ENCODE measurements around the gene ACSL6.

Gene ACSL6

DNA sequence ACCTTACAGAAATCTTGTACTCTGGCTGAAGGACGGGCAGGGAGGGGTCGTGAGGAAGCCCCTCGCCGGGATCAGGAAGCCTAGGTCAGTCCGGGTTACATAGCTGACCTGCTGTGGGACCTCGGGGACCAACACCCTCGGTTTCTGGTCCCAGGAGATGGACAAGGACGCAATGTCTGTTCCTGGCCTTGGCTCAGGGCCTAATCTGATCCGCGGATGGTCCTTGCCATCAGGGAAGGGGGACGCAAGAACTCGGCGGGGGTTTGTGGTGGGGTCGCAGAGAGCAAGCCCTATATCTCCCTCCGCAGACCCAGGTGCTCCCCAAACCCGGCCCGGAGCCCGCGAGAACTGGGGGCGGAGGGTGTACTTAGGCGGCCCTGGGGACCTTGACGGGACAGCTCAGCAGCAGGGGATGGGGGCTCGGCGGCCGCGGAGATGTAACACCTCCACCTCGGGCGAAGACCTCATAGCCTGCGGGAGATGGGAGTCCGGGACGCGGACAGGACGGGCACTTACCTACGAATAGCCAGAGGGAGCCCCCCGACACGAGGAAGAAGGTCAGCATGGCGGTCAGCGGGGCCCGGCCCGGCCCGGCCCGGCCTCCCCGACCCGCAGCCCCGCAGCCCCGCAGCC lies 353 bp downstream of the ACSL6 start:
- peaks cover 10% of the 10 kb centered on the region for H3K9me3 ChIP-seq (ENCODE audit: control insufficient read depth, low read length)
- peaks cover 52% of the 10 kb centered on the region for H3K27me3 ChIP-seq (replicated peaks; ENCODE audit: control insufficient read depth, insufficient read depth, low read length)
- no peaks in the 10 kb centered on the region for H3K36me3 ChIP-seq (ENCODE audit: control insufficient read depth, insufficient read depth, low read length, severe bottlenecking)
- H3K4me1 ChIP-seq (ENCODE audit: control insufficient read depth, insufficient read depth, low read length), result no peaks in the 10 kb centered on the region
- no peak overlapping the region for H3K9ac ChIP-seq (ENCODE audit: low read length)
- H3K4me3 ChIP-seq (ENCODE audit: low read length), result peak overlapping the region; percentile 70
- DNase-seq (ENCODE audit: low read depth), result no peak

DNA sequence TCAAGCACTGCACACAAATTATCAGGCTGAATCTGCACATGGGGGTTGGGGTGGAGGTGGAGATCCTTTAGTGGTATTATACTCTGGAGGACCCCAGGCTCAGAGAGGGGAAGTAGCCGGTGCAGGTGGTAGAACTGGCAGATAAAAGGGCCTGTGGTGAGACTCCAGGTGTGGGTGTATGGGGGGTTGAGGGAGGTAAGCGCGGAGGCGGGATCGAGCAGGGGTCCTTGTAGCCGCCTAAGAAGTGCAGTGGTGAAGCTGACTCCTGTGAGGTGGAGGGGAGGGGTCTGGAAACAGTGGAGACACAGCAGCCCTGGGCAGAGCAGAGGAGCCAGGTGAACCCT lies 841 bp downstream of the ACSL6 start:
- no peaks in the 10 kb centered on the region for H3K36me3 ChIP-seq (ENCODE audit: control insufficient read depth, insufficient read depth, low read length, severe bottlenecking)
- no peak overlapping the region for H3K9ac ChIP-seq (ENCODE audit: low read length)
- no peaks in the 10 kb centered on the region for H3K4me1 ChIP-seq (ENCODE audit: control insufficient read depth, insufficient read depth, low read length)
- DNase-seq (ENCODE audit: low read depth), result no peak
- H3K27me3 ChIP-seq (replicated peaks; ENCODE audit: control insufficient read depth, insufficient read depth, low read length), result peaks cover 48% of the 10 kb centered on the region
- no peak overlapping the region for H3K4me3 ChIP-seq (ENCODE audit: low read length)
- H3K9me3 ChIP-seq (ENCODE audit: control insufficient read depth, low read length), result peaks cover 10% of the 10 kb centered on the region

DNA sequence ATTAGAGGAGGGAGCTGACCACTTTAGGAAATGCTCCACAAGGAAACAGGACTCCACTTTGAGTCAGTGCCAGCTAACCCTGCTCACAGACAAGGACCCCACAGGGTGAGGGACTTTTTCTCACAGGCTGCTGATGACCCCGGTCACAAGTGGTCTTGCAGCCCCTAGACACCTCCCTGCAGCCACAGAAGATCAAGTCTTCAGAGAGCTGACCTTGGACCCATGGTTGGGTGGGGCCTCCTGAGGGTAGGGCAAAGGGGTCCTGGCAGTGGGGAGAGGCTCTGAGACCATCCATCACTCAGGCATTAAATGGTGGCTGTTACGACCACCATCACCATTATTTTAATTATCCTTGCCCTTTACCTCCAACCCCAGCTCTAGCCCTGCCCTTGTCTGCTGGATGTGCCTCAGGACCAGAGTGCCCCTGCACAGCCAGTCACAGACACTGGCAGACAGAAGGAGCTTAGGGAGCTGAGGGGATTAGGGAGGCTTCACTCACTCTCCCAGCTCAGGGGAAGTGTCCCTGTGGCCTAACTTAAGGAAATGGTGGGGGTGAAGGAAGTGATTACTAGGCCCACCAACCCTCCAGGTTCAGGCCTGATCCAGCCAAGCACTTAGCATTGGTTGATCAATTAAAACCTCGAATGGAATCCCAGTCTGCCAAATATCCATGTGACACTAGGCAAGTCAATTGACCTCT lies 1.6 kb downstream of the ACSL6 start:
- Histone ChIP-seq H3K9ac (ENCODE audit: low read length) (no peak overlapping the region), H3K27me3 (replicated peaks; ENCODE audit: control insufficient read depth, insufficient read depth, low read length) (peaks cover 42% of the 10 kb centered on the region), H3K9me3 (ENCODE audit: control insufficient read depth, low read length) (peaks cover 10% of the 10 kb centered on the region), H3K36me3 (ENCODE audit: control insufficient read depth, insufficient read depth, low read length, severe bottlenecking) (no peaks in the 10 kb centered on the region), H3K4me1 (ENCODE audit: control insufficient read depth, insufficient read depth, low read length) (no peaks in the 10 kb centered on the region), H3K4me3 (ENCODE audit: low read length) (no peak overlapping the region)
- DNase-seq (ENCODE audit: low read depth), result no peak

DNA sequence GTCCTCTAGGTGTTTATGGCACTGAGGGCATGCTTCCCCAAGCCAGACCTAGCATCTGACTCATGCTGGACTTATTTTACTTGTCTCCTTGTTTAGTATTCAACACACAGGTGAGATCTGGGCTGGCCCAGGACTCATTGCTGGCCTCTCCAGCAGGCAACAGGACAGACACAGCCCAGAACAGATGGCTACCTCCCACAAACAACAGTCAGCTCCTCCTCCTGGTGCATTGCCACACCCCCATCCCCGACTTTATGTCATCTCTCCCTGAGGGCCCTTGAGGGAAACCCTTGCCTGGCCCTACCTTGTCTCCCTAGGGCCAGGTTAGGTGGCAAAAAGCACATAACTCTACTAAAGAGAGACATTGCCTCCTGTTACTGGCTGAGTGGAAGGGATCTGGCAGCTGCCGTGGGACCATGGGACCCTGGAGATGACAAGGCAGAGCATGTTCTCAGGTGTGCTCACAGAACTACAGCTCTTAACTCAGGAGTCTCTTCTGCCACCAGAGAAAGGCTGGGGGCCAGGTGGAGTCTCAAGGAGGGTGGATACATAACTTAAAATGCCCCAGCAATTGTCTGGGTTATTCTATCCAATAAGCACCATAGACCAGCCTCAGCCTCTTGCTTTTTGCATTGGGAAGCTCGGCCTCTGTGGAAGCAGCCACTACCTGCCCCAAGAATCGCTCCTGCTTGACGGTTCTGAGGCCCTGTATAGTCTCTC lies 2.3 kb downstream of the ACSL6 start:
- no peak for DNase-seq (ENCODE audit: low read depth)
- Histone ChIP-seq H3K4me1 (ENCODE audit: control insufficient read depth, insufficient read depth, low read length) (no peaks in the 10 kb centered on the region), H3K9ac (ENCODE audit: low read length) (no peak overlapping the region), H3K9me3 (ENCODE audit: control insufficient read depth, low read length) (peaks cover 7% of the 10 kb centered on the region), H3K36me3 (ENCODE audit: control insufficient read depth, insufficient read depth, low read length, severe bottlenecking) (no peaks in the 10 kb centered on the region), H3K4me3 (ENCODE audit: low read length) (no peak overlapping the region), H3K27me3 (replicated peaks; ENCODE audit: control insufficient read depth, insufficient read depth, low read length) (peaks cover 35% of the 10 kb centered on the region)

DNA sequence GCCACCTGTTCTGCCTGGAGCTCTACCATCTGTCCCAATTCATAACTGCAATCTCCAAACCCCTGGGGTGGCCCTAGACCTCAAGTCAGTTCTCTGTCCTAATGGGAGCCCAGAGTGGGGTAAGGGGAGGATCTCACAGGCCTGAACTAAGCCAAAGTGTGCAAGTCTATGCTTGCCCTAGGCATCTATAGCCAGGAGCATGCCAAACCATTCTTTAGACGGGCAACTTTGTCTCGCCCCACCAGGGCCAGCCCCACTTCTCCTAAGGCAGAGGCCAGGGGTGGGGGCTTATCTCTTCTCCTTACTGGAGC lies 3.3 kb downstream of the ACSL6 start:
- Histone ChIP-seq H3K9ac (ENCODE audit: low read length) (no peak overlapping the region), H3K36me3 (ENCODE audit: control insufficient read depth, insufficient read depth, low read length, severe bottlenecking) (no peaks in the 10 kb centered on the region), H3K4me3 (ENCODE audit: low read length) (no peak overlapping the region), H3K4me1 (ENCODE audit: control insufficient read depth, insufficient read depth, low read length) (no peaks in the 10 kb centered on the region), H3K27me3 (replicated peaks; ENCODE audit: control insufficient read depth, insufficient read depth, low read length) (peaks cover 36% of the 10 kb centered on the region), H3K9me3 (ENCODE audit: control insufficient read depth, low read length) (no peaks in the 10 kb centered on the region)
- DNase-seq (ENCODE audit: low read depth), result no peak

DNA sequence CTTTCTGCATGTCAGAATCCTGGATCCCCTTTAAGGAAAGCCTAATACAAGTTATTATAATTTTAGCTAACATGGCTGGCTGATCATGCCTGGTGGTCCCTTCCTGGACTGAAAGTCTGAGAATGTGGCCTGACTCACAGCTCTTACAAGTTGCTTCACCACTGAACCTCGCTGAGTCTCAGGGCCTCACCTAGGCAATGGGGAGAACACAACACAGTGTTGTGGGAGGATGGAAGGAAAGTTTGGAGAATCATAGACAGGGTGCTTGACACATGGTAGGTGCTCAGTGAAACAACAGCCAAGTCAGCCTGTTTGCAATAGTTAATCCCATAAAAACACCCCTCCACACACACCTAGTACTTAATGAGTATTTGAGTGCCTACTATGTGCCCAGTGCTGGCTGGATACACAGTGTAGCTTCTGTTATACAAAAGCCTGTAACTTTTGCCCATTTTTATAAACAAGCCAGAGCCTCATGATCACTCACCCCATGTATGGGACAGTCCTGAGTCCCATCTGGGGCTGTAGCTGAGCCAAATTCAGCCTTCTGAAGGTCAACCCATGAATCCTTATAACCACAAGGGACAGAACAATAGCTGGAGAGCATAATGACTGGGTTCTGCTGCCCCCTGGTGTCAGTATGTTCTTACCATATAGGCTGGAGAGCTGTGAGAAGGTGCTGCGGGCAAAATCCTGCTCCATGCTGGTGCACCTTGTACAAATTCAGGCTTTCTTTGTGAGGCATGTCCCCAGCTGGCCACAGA lies 3.9 kb downstream of the ACSL6 start:
- Histone ChIP-seq H3K27me3 (replicated peaks; ENCODE audit: control insufficient read depth, insufficient read depth, low read length) (peaks cover 41% of the 10 kb centered on the region), H3K9ac (ENCODE audit: low read length) (no peak overlapping the region), H3K4me1 (ENCODE audit: control insufficient read depth, insufficient read depth, low read length) (no peaks in the 10 kb centered on the region), H3K36me3 (ENCODE audit: control insufficient read depth, insufficient read depth, low read length, severe bottlenecking) (no peaks in the 10 kb centered on the region), H3K9me3 (ENCODE audit: control insufficient read depth, low read length) (no peaks in the 10 kb centered on the region), H3K4me3 (ENCODE audit: low read length) (no peak overlapping the region)
- DNase-seq (ENCODE audit: low read depth), result peak; percentile 90

DNA sequence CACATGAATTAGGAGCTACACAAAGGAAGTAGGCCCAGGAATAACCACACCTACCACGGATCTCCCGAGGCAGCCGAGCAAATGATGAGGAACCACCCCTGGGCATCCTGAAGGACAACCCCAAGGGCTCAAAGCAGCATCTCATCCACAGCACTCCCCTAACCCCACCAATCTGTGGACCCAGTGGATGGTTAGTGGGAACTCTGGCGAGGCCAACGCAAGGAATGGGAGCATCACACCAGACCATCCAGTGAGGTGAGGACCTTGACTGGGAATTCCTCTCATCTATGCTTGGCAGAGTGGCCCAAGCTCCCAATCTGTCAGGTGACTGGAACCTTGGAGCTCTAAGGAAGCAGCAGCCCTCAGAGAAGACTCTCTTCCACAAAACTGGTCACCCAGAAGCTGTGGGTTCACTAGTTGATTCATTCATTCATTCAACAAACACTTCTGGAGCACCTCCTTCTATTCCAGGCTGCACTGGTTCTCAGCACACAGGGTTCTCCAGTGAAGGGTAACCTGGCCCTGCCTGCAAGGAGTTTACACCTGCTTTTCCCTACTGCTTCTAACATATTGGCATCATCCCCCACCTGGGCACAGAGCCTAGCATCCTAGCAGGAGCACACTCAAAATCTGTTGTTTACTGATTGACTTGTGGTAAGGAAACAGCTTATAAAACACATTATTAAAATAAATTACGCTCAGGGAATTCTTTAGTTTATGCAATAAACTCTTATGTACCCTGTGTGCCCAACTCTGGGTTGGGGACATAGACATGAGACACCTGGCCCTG lies 4.9 kb downstream of the ACSL6 start:
- Histone ChIP-seq H3K9ac (ENCODE audit: low read length) (no peak overlapping the region), H3K9me3 (ENCODE audit: control insufficient read depth, low read length) (no peaks in the 10 kb centered on the region), H3K36me3 (ENCODE audit: control insufficient read depth, insufficient read depth, low read length, severe bottlenecking) (no peaks in the 10 kb centered on the region), H3K4me3 (ENCODE audit: low read length) (no peak overlapping the region), H3K4me1 (ENCODE audit: control insufficient read depth, insufficient read depth, low read length) (no peaks in the 10 kb centered on the region), H3K27me3 (replicated peaks; ENCODE audit: control insufficient read depth, insufficient read depth, low read length) (peaks cover 37% of the 10 kb centered on the region)
- no peak for DNase-seq (ENCODE audit: low read depth)

DNA sequence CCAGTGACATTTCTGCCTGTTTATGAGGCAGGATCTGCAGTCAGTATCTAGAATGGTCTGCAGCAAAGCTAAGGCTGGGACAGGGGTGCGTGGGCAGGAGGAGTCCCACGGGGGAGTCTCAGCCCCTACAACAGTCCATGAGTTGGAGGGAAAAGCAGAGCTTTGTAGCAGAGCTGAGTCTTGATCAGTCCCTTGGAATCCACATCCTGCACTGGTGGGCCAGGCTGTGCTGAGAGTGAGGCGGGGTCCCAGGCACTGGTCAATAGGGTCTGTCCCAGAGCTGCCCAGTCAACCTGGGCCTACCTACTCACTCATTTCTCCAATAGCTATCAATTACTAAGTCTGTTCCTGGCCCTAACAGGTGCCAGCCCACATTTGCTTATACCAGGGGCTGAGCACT lies 5.9 kb downstream of the ACSL6 start:
- Histone ChIP-seq H3K9me3 (ENCODE audit: control insufficient read depth, low read length) (no peaks in the 10 kb centered on the region), H3K4me3 (ENCODE audit: low read length) (no peak overlapping the region), H3K4me1 (ENCODE audit: control insufficient read depth, insufficient read depth, low read length) (no peaks in the 10 kb centered on the region), H3K36me3 (ENCODE audit: control insufficient read depth, insufficient read depth, low read length, severe bottlenecking) (no peaks in the 10 kb centered on the region), H3K27me3 (replicated peaks; ENCODE audit: control insufficient read depth, insufficient read depth, low read length) (peaks cover 41% of the 10 kb centered on the region), H3K9ac (ENCODE audit: low read length) (no peak overlapping the region)
- no peak for DNase-seq (ENCODE audit: low read depth)

DNA sequence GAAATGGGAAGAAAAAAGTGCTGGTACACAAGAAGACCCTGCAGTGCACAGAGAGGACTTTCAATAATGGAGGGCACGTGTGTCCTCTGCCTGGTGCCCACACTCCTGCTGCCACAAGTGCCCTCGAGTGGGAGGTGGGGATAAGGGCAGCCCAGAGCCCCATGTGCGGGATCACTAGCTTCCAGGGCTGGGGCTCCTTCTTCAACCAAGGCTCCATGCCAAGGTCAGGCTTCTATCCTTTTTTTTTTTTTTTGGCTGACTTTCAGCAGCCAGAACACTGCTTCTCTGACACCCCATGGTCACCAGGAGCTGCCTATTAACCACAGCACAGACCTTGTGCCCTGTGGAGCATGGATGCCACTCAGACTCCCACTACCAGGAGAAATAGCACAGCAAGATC lies 7.5 kb downstream of the ACSL6 start:
- no peak for DNase-seq (ENCODE audit: low read depth)
- peaks cover 29% of the 10 kb centered on the region for H3K27me3 ChIP-seq (replicated peaks; ENCODE audit: control insufficient read depth, insufficient read depth, low read length)
- H3K4me1 ChIP-seq (ENCODE audit: control insufficient read depth, insufficient read depth, low read length), result peaks cover 6% of the 10 kb centered on the region
- H3K9ac ChIP-seq (ENCODE audit: low read length), result no peak overlapping the region
- H3K4me3 ChIP-seq (ENCODE audit: low read length), result no peak overlapping the region
- H3K9me3 ChIP-seq (ENCODE audit: control insufficient read depth, low read length), result no peaks in the 10 kb centered on the region
- no peaks in the 10 kb centered on the region for H3K36me3 ChIP-seq (ENCODE audit: control insufficient read depth, insufficient read depth, low read length, severe bottlenecking)

DNA sequence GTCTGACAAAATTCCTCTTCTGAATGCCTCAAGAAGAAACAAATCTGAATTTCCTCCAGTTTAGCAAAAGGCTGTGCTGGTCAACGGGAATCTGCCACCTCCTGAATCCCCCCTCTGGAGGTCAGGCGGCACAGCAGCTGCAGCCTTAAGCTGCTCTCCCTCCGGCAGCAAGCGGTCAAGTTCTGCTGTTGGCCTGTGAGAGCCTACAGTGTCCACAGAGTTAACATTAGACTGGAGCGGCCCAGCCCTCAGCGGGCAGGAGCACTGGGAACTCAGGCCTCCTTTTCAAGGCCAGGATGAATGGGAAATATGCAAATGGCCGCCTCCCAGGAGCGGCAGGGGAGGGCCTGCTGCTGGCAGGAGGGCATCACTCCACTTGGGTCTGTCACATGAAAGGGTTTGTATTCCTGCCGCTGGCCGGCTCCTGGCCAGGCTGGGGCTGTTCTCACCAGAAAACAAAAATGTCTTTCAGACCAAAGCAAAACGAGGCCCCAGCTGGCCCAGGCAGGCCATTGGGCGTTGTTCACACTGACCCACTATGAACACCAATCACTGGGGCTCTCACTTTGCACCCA lies 8.2 kb downstream of the ACSL6 start:
- no peak overlapping the region for H3K9ac ChIP-seq (ENCODE audit: low read length)
- H3K36me3 ChIP-seq (ENCODE audit: control insufficient read depth, insufficient read depth, low read length, severe bottlenecking), result no peaks in the 10 kb centered on the region
- H3K4me3 ChIP-seq (ENCODE audit: low read length), result no peak overlapping the region
- H3K27me3 ChIP-seq (replicated peaks; ENCODE audit: control insufficient read depth, insufficient read depth, low read length), result peaks cover 25% of the 10 kb centered on the region
- H3K9me3 ChIP-seq (ENCODE audit: control insufficient read depth, low read length), result no peaks in the 10 kb centered on the region
- peaks cover 6% of the 10 kb centered on the region for H3K4me1 ChIP-seq (ENCODE audit: control insufficient read depth, insufficient read depth, low read length)
- no peak for DNase-seq (ENCODE audit: low read depth)
